SK-N-MC (cell line): ENCODE results near the gene CYP27B1.
A peak's percentile ranks its signal among the peaks of the same experiment; 100 is the strongest.

Experiments used
- DNase-seq: peaks from one replicate; pipeline ENCODE4 v3.0.0-alpha.2; 2011; ENCODE audit warnings: low read depth, low spot score
- H3K27ac ChIP-seq: fragments of 200-600 bp; sonication (generic); 2 replicates; pipeline ENCODE4 v1.5.1; 2016; ENCODE audit warnings: mixed run types
- H3K36me3 ChIP-seq: fragments of 200-600 bp; sonication (generic); 2 replicates; pipeline ENCODE4 v1.6.1; 2017; ENCODE audit warnings: antibody characterized with exemption, low read length, mixed read lengths; ENCODE audit not compliant: insufficient read depth
- H3K4me3 ChIP-seq: fragments of 200-600 bp; sonication (generic); 2 replicates; pipeline ENCODE4 v1.5.1; 2016
- H3K9ac ChIP-seq: fragments of 200-600 bp; sonication (generic); 2 replicates; pipeline ENCODE4 v1.8.0; 2017; ENCODE audit warnings: mixed run types, mixed read lengths; ENCODE audit not compliant: insufficient read length
- H3K9me3 ChIP-seq: fragments of 200-600 bp; sonication (generic); 2 replicates; pipeline ENCODE4 v1.6.1; 2017; ENCODE audit warnings: low read depth, mild to moderate bottlenecking, antibody characterized with exemption, low read length, moderate library complexity, mixed read lengths
- EZH2 ChIP-seq: fragments of 200-600 bp; sonication (generic); IDR thresholded peaks from one replicate; pipeline ENCODE4 v1.6.1; 2017; ENCODE audit warnings: antibody characterized with exemption
- FOXP2 ChIP-seq: optimal IDR thresholded peaks from 2 replicates; pipeline ENCODE3; 2011; ENCODE audit warnings: mild to moderate bottlenecking, moderate library complexity; ENCODE audit not compliant: insufficient read depth; ENCODE audit errors: extremely low read length, control extremely low read depth
- POLR2AphosphoS5 ChIP-seq: IDR thresholded peaks from 2 replicates; pipeline ENCODE4 v1.6.1; 2012; ENCODE audit warnings: mild to moderate bottlenecking, low read depth, low read length, borderline replicate concordance

Gene CYP27B1

DNA sequence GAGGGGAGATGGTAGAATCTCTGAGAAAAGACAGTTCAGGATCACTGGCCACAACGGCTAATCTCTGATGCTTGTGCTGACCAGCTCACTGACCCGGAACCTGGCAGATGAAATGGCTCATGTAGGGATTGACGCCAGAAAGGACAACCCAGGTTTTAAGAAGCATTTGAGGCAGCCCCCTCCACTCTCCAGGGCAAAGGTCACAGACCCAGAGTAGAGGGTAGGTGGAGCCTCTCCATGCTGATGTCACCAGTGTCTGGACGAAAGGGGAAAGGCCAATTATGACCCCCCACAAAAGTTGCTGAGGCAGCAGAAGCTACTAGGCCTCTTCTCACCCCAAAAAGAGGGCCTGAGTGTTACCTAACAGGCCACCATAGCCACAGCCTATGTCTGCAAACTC lies 3.9 kb upstream of the CYP27B1 start:
- Histone ChIP-seq H3K9me3 (no peaks in the 10 kb centered on the region), H3K4me3 (no peak overlapping the region; the same call in 1 of the 2 replicates), H3K27ac (no peak overlapping the region), H3K9ac (peak overlapping the region; percentile 98), H3K36me3 (peaks cover 24% of the 10 kb centered on the region)
- TF ChIP-seq POLR2AphosphoS5, result no peak
- no peak for TF ChIP-seq FOXP2
- no peak for TF ChIP-seq EZH2
- DNase-seq, result no peak

DNA sequence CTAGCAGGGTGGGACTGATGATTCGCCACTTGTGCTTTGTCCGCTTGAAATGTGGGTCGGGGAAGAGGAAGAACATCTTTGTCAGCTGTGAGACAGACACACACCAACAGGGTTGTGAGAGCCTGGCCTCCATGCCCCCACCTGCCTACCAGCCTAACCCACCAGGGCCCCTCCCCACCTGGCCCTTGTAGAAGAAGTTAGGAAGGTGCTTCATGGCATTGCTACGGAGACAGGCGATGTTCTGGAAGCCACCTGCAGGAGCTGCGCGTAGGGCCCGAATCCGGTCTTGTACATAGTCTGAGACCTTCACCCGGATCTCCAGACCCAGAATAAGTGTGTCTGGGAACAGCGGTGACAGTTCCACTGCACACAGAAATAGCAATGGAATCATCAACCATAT lies 2.7 kb upstream of the CYP27B1 start:
- no peak for DNase-seq
- Histone ChIP-seq H3K9me3 (no peaks in the 10 kb centered on the region), H3K36me3 (peaks cover 24% of the 10 kb centered on the region), H3K4me3 (no peak overlapping the region), H3K27ac (no peak overlapping the region), H3K9ac (no peak overlapping the region)
- TF ChIP-seq POLR2AphosphoS5 (no peak), FOXP2 (no peak), EZH2 (no peak)

DNA sequence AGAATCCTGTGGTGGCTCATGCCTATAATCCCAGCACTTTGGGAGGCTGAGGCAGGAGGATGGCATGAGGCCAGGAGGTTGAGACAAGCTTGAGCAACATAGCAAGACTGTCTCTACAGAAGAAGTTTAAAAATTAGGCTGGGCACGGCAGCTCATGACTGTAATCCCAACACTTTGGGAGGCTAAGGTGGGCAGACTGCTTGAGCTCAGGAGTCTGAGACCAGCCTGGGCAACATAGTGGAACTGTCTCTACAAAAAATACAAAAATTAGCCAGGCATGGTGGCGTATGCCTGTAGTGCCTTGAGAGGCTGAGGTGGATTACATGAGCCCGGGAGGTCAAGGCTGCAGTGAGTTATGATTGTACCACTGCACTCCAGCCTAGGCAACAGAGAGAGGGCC lies 998 bp upstream of the CYP27B1 start:
- no peak for DNase-seq
- no peak overlapping the region for H3K4me3 ChIP-seq
- no peaks in the 10 kb centered on the region for H3K9me3 ChIP-seq
- peaks cover 24% of the 10 kb centered on the region for H3K36me3 ChIP-seq
- no peak overlapping the region for H3K27ac ChIP-seq
- no peak overlapping the region for H3K9ac ChIP-seq
- no peak for TF ChIP-seq FOXP2
- no peak for TF ChIP-seq POLR2AphosphoS5
- no peak for TF ChIP-seq EZH2

DNA sequence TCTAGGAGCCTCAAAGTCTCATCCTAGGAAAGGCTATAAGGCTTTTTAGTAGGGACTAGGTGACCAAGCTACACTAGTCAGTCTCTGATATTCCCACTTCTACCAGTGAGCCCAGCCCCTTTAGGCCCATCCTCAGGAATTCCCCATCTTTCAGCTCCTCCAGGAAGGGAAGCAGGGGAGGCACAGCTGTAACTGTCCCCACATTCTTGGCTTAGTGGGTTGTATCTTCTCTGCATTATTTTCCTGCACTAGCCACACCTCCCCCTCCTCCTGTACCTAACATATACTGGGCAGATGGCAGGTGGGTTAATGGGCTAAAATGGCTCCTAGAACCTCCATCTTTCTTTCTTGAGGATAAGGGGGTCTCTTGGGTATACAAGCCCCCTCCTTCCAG lies 424 bp upstream of the CYP27B1 start:
- H3K27ac ChIP-seq, result no peak overlapping the region

DNA sequence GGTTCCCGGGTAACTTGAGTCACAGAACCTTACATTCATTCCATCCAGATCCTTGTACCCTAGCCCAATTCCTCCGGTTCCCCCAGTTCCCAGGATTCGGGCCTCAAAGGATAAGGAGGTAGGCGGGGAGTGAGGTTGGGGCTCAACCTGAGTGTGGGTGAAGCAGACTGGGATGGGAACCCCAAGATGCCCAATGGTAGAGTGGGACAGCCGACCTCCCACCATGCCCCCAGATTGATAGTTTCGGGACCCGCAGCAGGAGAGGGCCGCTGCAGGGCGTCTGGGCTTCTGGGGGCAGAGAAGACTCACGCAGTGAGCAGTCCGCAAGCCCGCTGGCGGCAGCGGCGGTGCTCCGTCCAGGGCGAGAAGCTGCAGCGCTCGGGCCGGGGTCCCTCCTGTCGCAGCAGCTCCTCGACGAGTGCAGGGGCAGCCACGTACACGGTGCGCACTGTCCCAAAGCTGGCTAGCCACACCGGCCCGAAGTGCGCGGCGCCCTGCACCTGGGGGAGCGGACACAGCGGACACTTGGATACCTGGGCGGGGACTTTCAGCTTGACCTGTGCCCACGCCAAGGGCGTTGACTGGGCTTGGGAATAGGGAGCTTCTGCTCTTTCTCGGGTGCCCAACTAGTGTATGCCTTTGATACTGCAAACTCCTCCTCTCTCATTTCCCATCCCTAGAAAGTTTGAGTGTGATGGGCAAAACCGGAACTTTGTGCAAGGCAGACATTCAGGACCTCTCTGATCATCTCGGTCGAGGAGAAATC lies 997 bp downstream of the CYP27B1 start:
- Histone ChIP-seq H3K27ac (no peak overlapping the region), H3K4me3 (peak overlapping the region; percentile 64), H3K9ac (no peak overlapping the region), H3K9me3 (no peaks in the 10 kb centered on the region), H3K36me3 (peaks cover 22% of the 10 kb centered on the region)
- no peak for TF ChIP-seq POLR2AphosphoS5
- no peak for TF ChIP-seq EZH2
- no peak for TF ChIP-seq FOXP2
- DNase-seq, result no peak

More for the DNA sequence above, 424 bp upstream of the CYP27B1 start:
- Histone ChIP-seq H3K9ac (no peak overlapping the region), H3K9me3 (no peaks in the 10 kb centered on the region), H3K4me3 (no peak overlapping the region), H3K36me3 (peaks cover 24% of the 10 kb centered on the region)
- no peak for DNase-seq
- TF ChIP-seq FOXP2 (no peak), EZH2 (no peak), POLR2AphosphoS5 (no peak)

DNA sequence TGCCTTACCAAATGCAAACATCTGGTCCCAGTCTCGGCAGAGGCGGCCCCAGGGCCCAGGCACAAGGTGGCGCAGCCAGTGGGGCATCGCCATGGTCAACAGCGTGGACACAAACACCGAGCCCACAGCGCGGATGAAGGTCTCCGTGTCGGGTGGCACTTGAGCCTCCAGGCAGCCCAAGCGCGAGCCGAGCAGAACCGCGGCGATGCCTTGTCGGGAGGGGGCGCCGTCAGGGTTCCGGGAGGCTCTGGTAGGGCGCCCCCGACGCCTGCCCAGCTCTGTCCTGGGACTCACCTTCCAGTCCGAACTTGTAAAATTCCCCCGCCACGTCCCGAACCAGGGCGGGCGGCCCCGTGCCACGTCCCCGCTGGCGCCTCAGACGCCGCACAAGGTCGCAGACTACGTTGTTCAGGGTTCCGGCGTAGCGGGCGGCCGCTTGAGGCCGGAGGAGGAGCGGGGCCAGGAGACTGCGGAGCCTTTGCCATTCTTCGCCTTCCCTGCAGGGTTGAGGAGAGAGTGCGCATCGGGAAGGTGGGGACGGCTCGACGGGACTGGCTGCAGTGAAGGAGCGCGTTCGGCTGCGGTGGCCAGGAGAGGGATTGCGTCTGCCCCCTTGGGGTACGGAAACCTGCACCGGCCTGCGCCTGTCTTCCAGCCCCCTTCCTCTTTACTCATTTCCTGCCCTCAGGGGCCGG lies 1.7 kb downstream of the CYP27B1 start:
- TF ChIP-seq POLR2AphosphoS5, result no peak
- peak; percentile 96 for TF ChIP-seq EZH2
- TF ChIP-seq FOXP2, result no peak
- DNase-seq, result no peak
- Histone ChIP-seq H3K36me3 (peaks cover 16% of the 10 kb centered on the region; the same call in 1 of the 2 replicates), H3K27ac (no peak overlapping the region), H3K9me3 (no peaks in the 10 kb centered on the region), H3K4me3 (peak overlapping the region; percentile 64), H3K9ac (no peak overlapping the region)

DNA sequence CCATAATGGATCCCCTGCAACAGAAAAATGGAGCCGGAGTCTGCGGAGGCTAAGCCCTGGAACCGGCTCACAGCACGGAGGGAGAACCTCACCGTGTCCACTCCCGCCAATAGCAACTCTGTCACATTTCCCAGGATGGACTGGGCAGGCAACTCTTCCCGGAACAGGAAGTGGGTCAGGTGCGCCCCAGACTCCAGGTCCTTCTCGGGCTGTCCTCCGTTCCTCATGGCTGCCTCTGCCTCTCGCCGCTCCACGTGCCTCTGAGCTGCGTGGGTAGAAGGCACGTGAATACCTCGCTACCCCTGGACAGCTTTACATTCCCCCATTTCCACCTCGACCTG lies 2.2 kb downstream of the CYP27B1 start:
- Histone ChIP-seq H3K36me3 (peaks cover 11% of the 10 kb centered on the region; the same call in 1 of the 2 replicates), H3K9ac (no peak overlapping the region), H3K9me3 (no peaks in the 10 kb centered on the region), H3K27ac (no peak overlapping the region), H3K4me3 (peak overlapping the region; percentile 64)
- no peak for DNase-seq
- TF ChIP-seq EZH2 (no peak), FOXP2 (no peak), POLR2AphosphoS5 (no peak)

DNA sequence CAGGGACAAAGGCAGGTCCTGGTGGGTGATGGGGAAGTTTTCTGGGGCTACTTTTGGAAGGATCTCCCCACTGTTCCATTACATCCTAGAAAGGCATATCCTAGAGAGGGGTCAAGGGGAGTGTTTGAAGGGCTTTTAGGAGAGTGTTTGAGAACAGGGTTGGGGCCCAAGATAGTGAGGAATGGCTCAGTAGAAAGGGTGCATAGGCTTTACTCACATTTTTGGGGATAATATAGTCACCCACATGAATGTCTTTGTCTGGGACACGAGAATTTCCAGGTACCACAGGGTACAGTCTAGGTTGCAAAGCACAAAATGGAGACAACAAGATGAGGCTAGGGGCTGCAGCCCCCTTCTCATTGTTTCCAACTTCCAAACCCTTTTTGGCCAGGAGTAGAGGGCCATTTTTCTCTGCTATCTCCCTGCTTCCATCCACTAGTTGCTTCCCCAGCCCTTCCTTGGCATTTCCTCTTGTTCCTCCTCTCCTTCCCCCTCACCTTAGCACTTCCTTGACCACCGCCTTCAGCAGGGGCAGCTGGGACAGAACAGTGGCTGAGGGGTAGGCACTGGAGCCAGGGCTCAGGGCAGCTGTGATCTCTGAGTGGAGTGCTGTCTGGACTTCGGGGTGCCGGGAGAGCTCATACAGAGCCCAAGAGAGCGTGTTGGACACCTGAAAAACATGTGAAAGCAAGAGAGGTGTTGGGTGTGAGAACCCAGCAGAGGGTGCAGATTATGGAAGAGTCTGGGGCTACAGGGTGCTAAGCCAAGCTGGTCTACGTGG lies 2.8 kb downstream of the CYP27B1 start:
- peaks cover 5% of the 10 kb centered on the region; the same call in 1 of the 2 replicates for H3K36me3 ChIP-seq
- DNase-seq, result no peak
- no peak overlapping the region for H3K27ac ChIP-seq
- no peak for TF ChIP-seq EZH2
- TF ChIP-seq POLR2AphosphoS5, result no peak
- TF ChIP-seq FOXP2, result no peak
- no peaks in the 10 kb centered on the region for H3K9me3 ChIP-seq
- H3K4me3 ChIP-seq, result no peak overlapping the region
- no peak overlapping the region for H3K9ac ChIP-seq
